ENCODE results near the gene PDE3A. TPM values are rescaled to one million over a fixed set of nuclear protein-coding genes. Genes with fewer than 3 reads are reported as not detected.

Gene PDE3A
- total RNA-seq, 1 experiment from 2014 or later, result 2.8 TPM

GRCh38 chr12:20345866-20346265, 22.5 kb upstream of the PDE3A start (continued):
- TF ChIP-seq E2F1 (CRISPR knock-in tag; IDR thresholded peaks at IDR 0.05), result no peak

- ChIA-PET CTCF (no interaction called here), POLR2A (no interaction called here)
- DNase-seq (ENCODE audit: low spot score), result no peak
- peaks cover 6% of the 10 kb centered on the region; the same call in 1 of the 2 replicates for H3K36me3 Mint-ChIP-seq
- peaks cover 12% of the 10 kb centered on the region for H3K9me3 Mint-ChIP-seq
- H3K4me1 Mint-ChIP-seq, result peaks cover 16% of the 10 kb centered on the region
- no peak overlapping the region for H3K4me3 Mint-ChIP-seq
- no peak for ATAC-seq
- TF ChIP-seq OVOL2 (CRISPR knock-in tag; IDR thresholded peaks at IDR 0.05; ENCODE audit: borderline replicate concordance), result no peak
- TF ChIP-seq HMGA2 (CRISPR knock-in tag; IDR thresholded peaks at IDR 0.05), result no peak
- TF ChIP-seq ZNF219 (CRISPR knock-in tag; IDR thresholded peaks at IDR 0.05; ENCODE audit: borderline replicate concordance), result no peak
- TF ChIP-seq NFYB (CRISPR knock-in tag; conservative IDR thresholded peaks at IDR 0.05; ENCODE audit: low read depth), result no peak
- H3K27ac Mint-ChIP-seq, result no peak overlapping the region
- no peaks in the 10 kb centered on the region for H3K27me3 Mint-ChIP-seq (ENCODE audit: low read depth)
Observed at GRCh38 chr12:20350026-20350425, 18.3 kb upstream of the PDE3A start.

- ATAC-seq (no peak), DNase-seq (ENCODE audit: low spot score) (no peak)
- no peaks in the 10 kb centered on the region for H3K27me3 Mint-ChIP-seq (ENCODE audit: low read depth)
- peaks cover 6% of the 10 kb centered on the region; the same call in 1 of the 2 replicates for H3K36me3 Mint-ChIP-seq
- no peak for TF ChIP-seq TP53 (CRISPR knock-in tag; IDR thresholded peaks at IDR 0.05)
- no peak overlapping the region for H3K27ac Mint-ChIP-seq
- POLR2A ChIA-PET, result interaction anchor here (0.7 kb wide), 1 partner anchor 9 kb away, joined by 3 read pairs; no protein-coding TSS in a partner anchor
- H3K4me1 Mint-ChIP-seq, result peaks cover 18% of the 10 kb centered on the region
- H3K4me3 Mint-ChIP-seq, result no peak overlapping the region
- peaks cover 12% of the 10 kb centered on the region for H3K9me3 Mint-ChIP-seq
- CTCF ChIA-PET, result no interaction called here
Observed at GRCh38 chr12:20350495-20350894, 17.8 kb upstream of the PDE3A start.

GRCh38 chr12:20351406-20351805, 16.9 kb upstream of the PDE3A start:
- Mint-ChIP-seq H3K4me1 (peaks cover 17% of the 10 kb centered on the region), H3K4me3 (no peak overlapping the region), H3K36me3 (peaks cover 6% of the 10 kb centered on the region; the same call in 1 of the 2 replicates), H3K27me3 (ENCODE audit: low read depth) (no peaks in the 10 kb centered on the region), H3K27ac (no peak overlapping the region), H3K9me3 (peaks cover 12% of the 10 kb centered on the region)
- no peak for TF ChIP-seq NR1H2 (CRISPR knock-in tag; IDR thresholded peaks at IDR 0.05)
- TF ChIP-seq TCF7 (CRISPR knock-in tag; IDR thresholded peaks at IDR 0.05; ENCODE audit: low read depth), result no peak
- TF ChIP-seq CREB1 (CRISPR knock-in tag; IDR thresholded peaks at IDR 0.05), result no peak
- TF ChIP-seq ZNF416 (CRISPR knock-in tag; IDR thresholded peaks at IDR 0.05), result no peak
- no peak for TF ChIP-seq ZMAT4 (CRISPR knock-in tag; IDR thresholded peaks at IDR 0.05)
- TF ChIP-seq ATF3 (CRISPR knock-in tag; conservative IDR thresholded peaks at IDR 0.05), result no peak
- TF ChIP-seq NR3C1 (CRISPR knock-in tag; conservative IDR thresholded peaks at IDR 0.05; ENCODE audit: low read depth), result no peak
- ChIA-PET POLR2A (no interaction called here), CTCF (no interaction called here)
- no peak for DNase-seq (ENCODE audit: low spot score)
- no peak for ATAC-seq

GRCh38 chr12:20356048-20356447, 12.3 kb upstream of the PDE3A start:
- Mint-ChIP-seq H3K9me3 (no peaks in the 10 kb centered on the region; the same call in 1 of the 2 replicates), H3K4me3 (no peak overlapping the region), H3K27me3 (ENCODE audit: low read depth) (no peaks in the 10 kb centered on the region), H3K36me3 (peaks cover 6% of the 10 kb centered on the region; the same call in 1 of the 2 replicates), H3K27ac (no peak overlapping the region), H3K4me1 (peaks cover 24% of the 10 kb centered on the region)
- POLR2A ChIA-PET, result no interaction called here
- ATAC-seq, result no peak
- DNase-seq (ENCODE audit: low spot score), result no peak
- CTCF ChIA-PET, result no interaction called here
- no peak for TF ChIP-seq HMGA2 (CRISPR knock-in tag; IDR thresholded peaks at IDR 0.05)
- TF ChIP-seq ZNF671 (CRISPR knock-in tag; IDR thresholded peaks at IDR 0.05), result no peak
- no peak for TF ChIP-seq FOXK1 (CRISPR knock-in tag; IDR thresholded peaks at IDR 0.05)
- TF ChIP-seq ZNF416 (CRISPR knock-in tag; IDR thresholded peaks at IDR 0.05), result no peak
- TF ChIP-seq IRF1 (CRISPR knock-in tag; IDR thresholded peaks at IDR 0.05), result no peak
- TF ChIP-seq PRRX2 (CRISPR knock-in tag; IDR thresholded peaks at IDR 0.05), result no peak
- no peak for TF ChIP-seq ZNF423 (CRISPR knock-in tag; IDR thresholded peaks at IDR 0.05)
- TF ChIP-seq NFE2L1 (CRISPR knock-in tag; IDR thresholded peaks at IDR 0.05), result no peak
- TF ChIP-seq TP53 (CRISPR knock-in tag; IDR thresholded peaks at IDR 0.05), result no peak
- no peak for TF ChIP-seq ZBTB21 (CRISPR knock-in tag; IDR thresholded peaks at IDR 0.05; ENCODE audit: borderline replicate concordance)
- TF ChIP-seq IRF2 (CRISPR knock-in tag; IDR thresholded peaks at IDR 0.05; ENCODE audit: borderline replicate concordance, low read depth), result no peak
- no peak for TF ChIP-seq JAZF1 (CRISPR knock-in tag; IDR thresholded peaks at IDR 0.05)
- TF ChIP-seq TCF7 (CRISPR knock-in tag; IDR thresholded peaks at IDR 0.05; ENCODE audit: low read depth), result no peak
- TF ChIP-seq ZNF317 (CRISPR knock-in tag; IDR thresholded peaks at IDR 0.05; ENCODE audit: borderline replicate concordance, low read depth), result no peak
- no peak for TF ChIP-seq MLX (CRISPR knock-in tag; IDR thresholded peaks at IDR 0.05)
- TF ChIP-seq E2F1 (CRISPR knock-in tag; IDR thresholded peaks at IDR 0.05), result no peak
- TF ChIP-seq ZNF263 (CRISPR knock-in tag; IDR thresholded peaks at IDR 0.05; ENCODE audit: low read depth), result no peak
